Thyroid gland (tissue), 4 donors: Measurements from ENCODE around the gene OTOR. TPM values are rescaled to one million over a fixed set of nuclear protein-coding genes. Genes with fewer than 3 reads are reported as not detected.

Experiments
- DNase-seq, 2 donors: peaks; one replicate each; pipeline ENCODE4 v3.0.0-alpha.2; 2019
- H3K27ac ChIP-seq, 3 donors: fragments of 200-600 bp; sonication (generic); 1 replicate in 2 of 3; 2 replicates in 1 of 3; pipeline ENCODE4 v1.5.1; 2016 to 2019; ENCODE audit warnings: mild to moderate bottlenecking in 1 of 3, moderate library complexity in 1 of 3
- H3K27me3 ChIP-seq: fragments of 200-600 bp; sonication (generic); one replicate; pipeline ENCODE4 v1.5.1; 2019
- H3K36me3 ChIP-seq, 2 donors: fragments of 200-600 bp; sonication (generic); one replicate each; pipeline ENCODE4 v1.5.1; 2016 to 2019
- H3K4me1 ChIP-seq, 2 donors: fragments of 200-600 bp; sonication (generic); one replicate each; pipeline ENCODE4 v1.5.1; 2017 to 2019
- H3K4me3 ChIP-seq, 3 donors: fragments of 200-600 bp; sonication (generic); replicated peaks in 1 of 3; 1 replicate in 2 of 3; 2 replicates in 1 of 3; pipeline ENCODE4 v1.5.1; 2016; ENCODE audit warnings: mild to moderate bottlenecking in 1 of 3
- H3K9me3 ChIP-seq: fragments of 200-600 bp; sonication (generic); one replicate; pipeline ENCODE4 v1.5.1; 2017
- CTCF ChIP-seq, 6 experiments: fragments of 200-600 bp in 3 of 6; fragments of 450-650 bp in 3 of 6; sonication (generic) in 3 of 6; IDR thresholded peaks; one replicate each; pipeline ENCODE4 v1.5.1; 2016 to 2019; ENCODE audit warnings: antibody characterized with exemption in 6 of 6, mild to moderate bottlenecking in 2 of 6, inconsistent platforms in 1 of 6, moderate library complexity in 1 of 6
- POLR2A ChIP-seq, 2 donors: fragments of 450-650 bp; IDR thresholded peaks; one replicate each; pipeline ENCODE4 v1.6.1; 2017; ENCODE audit warnings: antibody characterized with exemption in 2 of 2, mild to moderate bottlenecking in 2 of 2, moderate library complexity in 1 of 2
- WGBS, 2 donors: methylation state at CpG; one replicate each; pipeline ENCODE4 v1.1.5; 2017; 5-methylcytosine and 5-hydroxymethylcytosine counted together
- intact Hi-C: fragments of 100-400 bp; cut with DNase I; formaldehyde crosslinking; loops from one replicate; pipeline ENCODE4 v1.15.1; 2023
- total RNA-seq, 4 donors: library from RNA; depleted of rRNA; stranded (reverse); fragments of >200 nt; gene quantifications; one replicate each; pipeline ENCODE4 v1.2.3, GENCODE V29; 2016

Gene OTOR, protein sequence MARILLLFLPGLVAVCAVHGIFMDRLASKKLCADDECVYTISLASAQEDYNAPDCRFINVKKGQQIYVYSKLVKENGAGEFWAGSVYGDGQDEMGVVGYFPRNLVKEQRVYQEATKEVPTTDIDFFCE
- total RNA-seq: not detected

- H3K27ac ChIP-seq: peak within 1 kb of the TSS in 2 of 3 donors; percentile 38 to 41
- no peaks in the 10 kb centered on the region for H3K9me3 ChIP-seq
- peaks cover 9 to 11% of the 10 kb centered on the region in 2 donors for H3K4me1 ChIP-seq
- no peaks in the 10 kb centered on the region for H3K36me3 ChIP-seq
- DNase-seq: no peak
- intact Hi-C loops: no loop called here
- TF ChIP-seq CTCF (IDR thresholded peaks at IDR 0.05) (no peak), POLR2A (IDR thresholded peaks at IDR 0.05) (no peak)
- H3K27me3 ChIP-seq: no peaks in the 10 kb centered on the region
- H3K4me3 ChIP-seq: no peak within 1 kb of the TSS
- WGBS, 2 donors: 85 to 86% methylated on average over 5 of the region's 5 CpGs
Observed at GRCh38 chr20:16748308-16748900, at the start of gene OTOR. Gene OTOR (plus strand): TSS chr20:16748358. CDS start chr20:16748402, 44 bp downstream.

DNA sequence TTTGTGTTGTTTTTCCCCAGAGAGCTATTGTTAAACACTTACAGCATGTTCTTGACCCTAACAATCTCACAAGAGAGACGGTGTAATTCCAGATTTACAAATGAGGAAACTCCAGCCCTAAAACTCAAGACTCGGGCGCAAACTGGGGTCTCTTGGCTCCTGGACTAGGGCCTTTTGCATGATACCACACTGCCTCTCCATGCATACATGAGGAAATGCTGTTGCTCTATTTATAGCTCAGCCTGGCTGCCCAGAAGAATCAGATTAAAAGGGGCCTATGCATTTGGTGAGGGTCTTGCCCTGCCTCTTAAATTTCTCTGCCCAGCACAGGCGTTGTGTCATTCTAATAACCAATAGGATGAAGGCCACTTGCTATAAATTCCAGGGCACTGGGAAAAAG, 48.9 kb upstream of the OTOR start:
- H3K36me3 ChIP-seq: no peaks in the 10 kb centered on the region
- no peaks in the 10 kb centered on the region for H3K27me3 ChIP-seq
- H3K9me3 ChIP-seq: no peaks in the 10 kb centered on the region
- intact Hi-C loops: no loop called here
- no peak overlapping the region for H3K27ac ChIP-seq
- 75 to 86% methylated on average over 4 of the region's 4 CpGs for WGBS, 2 donors
- no peaks in the 10 kb centered on the region for H3K4me1 ChIP-seq
- TF ChIP-seq POLR2A (IDR thresholded peaks at IDR 0.05) (no peak), CTCF (IDR thresholded peaks at IDR 0.05) (no peak)
- H3K4me3 ChIP-seq: no peak overlapping the region
- DNase-seq: no peak

- intact Hi-C loops: no loop called here
- Histone ChIP-seq H3K36me3 (no peaks in the 10 kb centered on the region), H3K27ac (no peak overlapping the region), H3K4me1 (no peaks in the 10 kb centered on the region), H3K27me3 (no peaks in the 10 kb centered on the region), H3K4me3 (no peak overlapping the region), H3K9me3 (no peaks in the 10 kb centered on the region)
- 74 to 82% methylated on average over 3 of the region's 3 CpGs for WGBS, 2 donors
- DNase-seq: peak; percentile 1 to 3
- TF ChIP-seq POLR2A (IDR thresholded peaks at IDR 0.05) (no peak), CTCF (IDR thresholded peaks at IDR 0.05) (peak in 1 of 6 experiments; percentile 7)
Observed at GRCh38 chr20:16701296-16701695, 46.9 kb upstream of the OTOR start.

GRCh38 chr20:16703570-16703969, 44.6 kb upstream of the OTOR start:
- no peak for DNase-seq
- Histone ChIP-seq H3K27ac (no peak overlapping the region), H3K36me3 (no peaks in the 10 kb centered on the region), H3K4me1 (no peaks in the 10 kb centered on the region), H3K9me3 (no peaks in the 10 kb centered on the region), H3K4me3 (no peak overlapping the region), H3K27me3 (no peaks in the 10 kb centered on the region)
- intact Hi-C loops: no loop called here
- no peak for TF ChIP-seq CTCF (IDR thresholded peaks at IDR 0.05)
- TF ChIP-seq POLR2A (IDR thresholded peaks at IDR 0.05): no peak
- 74 to 86% methylated on average over 4 of the region's 4 CpGs for WGBS, 2 donors

DNA sequence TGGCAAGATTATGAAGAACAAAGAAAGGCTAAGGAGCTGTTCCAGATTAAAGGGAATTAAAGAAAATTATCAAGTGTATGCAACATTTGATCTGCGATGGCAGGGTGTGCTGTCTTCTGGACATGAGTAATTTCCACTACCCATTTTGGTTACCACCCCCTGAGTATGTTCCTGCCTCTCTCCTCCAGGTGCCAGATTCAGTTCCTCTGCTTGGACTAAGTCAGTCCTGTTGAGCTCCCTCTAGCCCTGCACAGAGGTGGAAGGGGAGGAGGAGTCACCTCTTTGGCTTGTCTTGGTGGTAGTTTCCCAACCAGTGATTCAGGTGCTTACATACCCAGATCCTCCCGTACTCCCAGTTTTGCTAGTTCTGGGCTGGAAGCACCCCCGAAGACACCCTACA, 40.5 kb upstream of the OTOR start:
- TF ChIP-seq CTCF (IDR thresholded peaks at IDR 0.05) (no peak), POLR2A (IDR thresholded peaks at IDR 0.05) (no peak)

More for the DNA sequence above, 40.5 kb upstream of the OTOR start:
- Histone ChIP-seq H3K36me3 (no peaks in the 10 kb centered on the region), H3K4me1 (no peaks in the 10 kb centered on the region), H3K9me3 (no peaks in the 10 kb centered on the region), H3K4me3 (no peak overlapping the region), H3K27me3 (no peaks in the 10 kb centered on the region), H3K27ac (no peak overlapping the region)
- intact Hi-C loops: no loop called here
- no peak for DNase-seq
- 91 to 100% methylated on average over 3 of the region's 3 CpGs for WGBS, 2 donors
